IMR-90 (cell line): Measurements from ENCODE around the gene AKAP13. TPM values are rescaled to one million over a fixed set of nuclear protein-coding genes. Genes with fewer than 3 reads are reported as not detected.

Source experiments
- ATAC-seq: fragments of 200-7000 bp; cut with Tn5 transposase; 2 replicates; pipeline ENCODE4 v1.9.1; 2020; ENCODE audit warnings: low read depth, mild to moderate bottlenecking, moderate library complexity
- BruUV-seq: library from RNA; stranded (reverse); fragments of 400-500 nt; replicated peaks from 2 replicates; lab custom pipeline; 2021; lab: Mats Ljungman, UMichigan
- CTCF ChIA-PET: fragments of 300-600 bp; formaldehyde crosslinking; extraction: SDS; loops from one replicate; lab custom pipeline; 2021; ENCODE audit warnings: antibody characterized with exemption; lab: Yijun Ruan, JAX
- POLR2A ChIA-PET: fragments of 300-600 bp; sonication (Branson Sonifier 250); formaldehyde crosslinking; loops from one replicate; lab custom pipeline; 2022; ENCODE audit warnings: antibody characterized with exemption; ENCODE audit not compliant: unreplicated experiment; lab: Charles Lee
- DNase-seq: peaks from one replicate; pipeline ENCODE4 v3.0.0; 2013
- H2AFZ ChIP-seq: replicated peaks from 2 replicates; pipeline ENCODE3; 2013; ENCODE audit warnings: low read length, mild to moderate bottlenecking; ENCODE audit not compliant: poor library complexity
- H2AK5ac ChIP-seq: 2 replicates; pipeline ENCODE4 v1.6.1; 2013; ENCODE audit warnings: low read depth, low read length, inconsistent platforms
- H2AK9ac ChIP-seq: replicated peaks from 2 replicates; pipeline ENCODE3; 2013; ENCODE audit warnings: mild to moderate bottlenecking, low read depth, low read length, moderate library complexity; ENCODE audit not compliant: poor library complexity
- H2BK120ac ChIP-seq: 2 replicates; pipeline ENCODE4 v1.6.1; 2013; ENCODE audit warnings: low read depth, low read length, inconsistent platforms
- H2BK15ac ChIP-seq: 3 replicates; pipeline ENCODE4 v1.6.1; 2013; ENCODE audit warnings: low read depth, low read length, inconsistent platforms
- H2BK20ac ChIP-seq: 2 replicates; pipeline ENCODE4 v1.6.1; 2013; ENCODE audit warnings: low read depth, mild to moderate bottlenecking, inconsistent platforms, low read length, moderate library complexity
- H2BK5ac ChIP-seq: 2 replicates; pipeline ENCODE4 v1.6.1; 2013; ENCODE audit warnings: mild to moderate bottlenecking, low read depth, low read length, inconsistent platforms; ENCODE audit not compliant: poor library complexity, severe bottlenecking
- H3K14ac ChIP-seq: replicated peaks from 2 replicates; pipeline ENCODE4 v1.6.1; 2013; ENCODE audit warnings: low read depth, low read length, inconsistent platforms
- H3K18ac ChIP-seq: 2 replicates; pipeline ENCODE4 v1.6.1; 2013; ENCODE audit warnings: low read depth, low read length, control low read depth
- H3K23ac ChIP-seq: 2 replicates; pipeline ENCODE4 v1.6.1; 2013; ENCODE audit warnings: low read depth, low read length, inconsistent platforms
- H3K27ac ChIP-seq: 2 replicates; pipeline ENCODE4 v1.5.1; 2013; ENCODE audit warnings: mild to moderate bottlenecking, control low read depth, low read length; ENCODE audit not compliant: insufficient read depth
- H3K27me3 ChIP-seq: 2 replicates; pipeline ENCODE4 v1.6.1; 2013; ENCODE audit warnings: low read length; ENCODE audit not compliant: control insufficient read depth, insufficient read depth
- H3K36me3 ChIP-seq: 2 replicates; pipeline ENCODE4 v1.6.1; 2013; ENCODE audit warnings: low read length, mixed read lengths; ENCODE audit not compliant: control insufficient read depth, insufficient read depth
- H3K4ac ChIP-seq: 2 replicates; pipeline ENCODE4 v1.6.1; 2013; ENCODE audit warnings: low read depth, low read length, inconsistent platforms
- H3K4me1 ChIP-seq: 2 replicates; pipeline ENCODE4 v1.6.1; 2013; ENCODE audit warnings: low read length, mixed read lengths; ENCODE audit not compliant: control insufficient read depth, insufficient read depth
- H3K4me2 ChIP-seq: 2 replicates; pipeline ENCODE4 v1.6.1; 2013; ENCODE audit warnings: low read depth, mild to moderate bottlenecking, control low read depth, low read length, moderate library complexity
- H3K4me3 ChIP-seq: 2 replicates; pipeline ENCODE4 v1.5.1; 2013; ENCODE audit warnings: low read depth, mild to moderate bottlenecking, control low read depth, low read length, moderate library complexity; ENCODE audit not compliant: insufficient read depth
- H3K56ac ChIP-seq: 2 replicates; pipeline ENCODE4 v1.6.1; 2013; ENCODE audit warnings: low read length, inconsistent platforms; ENCODE audit not compliant: insufficient read depth; ENCODE audit errors: extremely low read depth
- H3K79me1 ChIP-seq, 2 experiments: 2 replicates each; pipeline ENCODE4 v1.6.1; 2013; ENCODE audit warnings: low read length in 2 of 2, inconsistent platforms in 1 of 2, low read depth in 1 of 2
- H3K9ac ChIP-seq: 2 replicates; pipeline ENCODE4 v1.6.1; 2013; ENCODE audit warnings: low read depth, low read length, control low read depth
- H3K9me1 ChIP-seq: 2 replicates; pipeline ENCODE4 v1.6.1; 2013; ENCODE audit warnings: low read length, inconsistent platforms; ENCODE audit not compliant: insufficient read depth
- H3K9me3 ChIP-seq: 2 replicates; pipeline ENCODE4 v1.6.1; 2013; ENCODE audit warnings: low read length; ENCODE audit not compliant: control insufficient read depth, insufficient read depth
- H4K20me1 ChIP-seq: 2 replicates; pipeline ENCODE4 v1.6.1; 2013; ENCODE audit warnings: low read length, inconsistent platforms; ENCODE audit not compliant: insufficient read depth
- H4K5ac ChIP-seq: 2 replicates; pipeline ENCODE4 v1.6.1; 2013; ENCODE audit warnings: mild to moderate bottlenecking, low read depth, low read length, control low read depth
- H4K8ac ChIP-seq, 2 experiments: 2 replicates each; pipeline ENCODE4 v1.6.1; 2013; ENCODE audit warnings: low read depth in 2 of 2, low read length in 2 of 2, control low read depth in 1 of 2, inconsistent platforms in 1 of 2
- H4K91ac ChIP-seq: 2 replicates; pipeline ENCODE4 v1.6.1; 2013; ENCODE audit warnings: low read depth, low read length, inconsistent platforms; ENCODE audit not compliant: insufficient read depth
- BHLHE40 ChIP-seq: fragments of 150-350 bp; IDR thresholded peaks from 2 replicates; pipeline ENCODE4 v1.6.1; 2016; ENCODE audit warnings: mild to moderate bottlenecking, low read depth, low read length
- CEBPB ChIP-seq: IDR thresholded peaks from 2 replicates; pipeline ENCODE4 v1.6.1; 2012; ENCODE audit warnings: low read depth, low read length, improper control_type of control experiment
- CHD1 ChIP-seq: IDR thresholded peaks from 2 replicates; pipeline ENCODE4 v1.6.1; 2012; ENCODE audit warnings: low read depth, low read length, improper control_type of control experiment
- POLR2A ChIP-seq: IDR thresholded peaks from 2 replicates; pipeline ENCODE4 v1.6.1; 2012; ENCODE audit warnings: mild to moderate bottlenecking, low read depth, low read length
- RAD21 ChIP-seq: IDR thresholded peaks from 2 replicates; pipeline ENCODE4 v1.6.1; 2012; ENCODE audit warnings: low read length, improper control_type of control experiment
- RCOR1 ChIP-seq: IDR thresholded peaks from 2 replicates; pipeline ENCODE4 v1.6.1; 2012; ENCODE audit warnings: mild to moderate bottlenecking, low read length, improper control_type of control experiment; ENCODE audit not compliant: insufficient replicate concordance
- WGBS, 2 experiments: methylation state at CpG; one replicate each; pipeline versions ENCODE4 v1.1.5 to v1.1.7; 2013; ENCODE audit warnings: missing lambda C conversion rate in 2 of 2; ENCODE audit not compliant: insufficient read length in 1 of 2; ENCODE audit errors: extremely low coverage in 2 of 2; 5-methylcytosine and 5-hydroxymethylcytosine counted together
- dilution Hi-C: fragments of 300-500 bp; cut with HindIII; formaldehyde crosslinking; loops from one replicate; pipeline ENCODE4 v1.14.3; 2018; ENCODE audit warnings: low sequenced_read_pairs; ENCODE audit not compliant: unreplicated experiment
- in situ Hi-C: fragments of 300-500 bp; cut with MboI; formaldehyde crosslinking; loops from 3 replicates; pipeline ENCODE4 v1.14.3; 2019; ENCODE audit warnings: low sequenced_read_pairs, inconsistent platforms, mixed read lengths
- intact Hi-C: fragments of 100-400 bp; cut with micrococcal nuclease; formaldehyde crosslinking; loops from 2 replicates; pipeline ENCODE4 v1.10.0; 2022
- polyA plus RNA-seq, 3 experiments: library from polyadenylated mRNA; depleted of rRNA; stranded (reverse); fragments of >200 nt; gene quantifications; 2 replicates each; pipeline ENCODE4 v1.2.3, GENCODE V29; 2012; ENCODE audit warnings: low replicate concordance in 1 of 3
- total RNA-seq: library from RNA; depleted of rRNA; stranded (reverse); fragments of >200 nt; gene quantifications from 2 replicates; pipeline ENCODE4 v1.2.3, GENCODE V29; 2012
- TF ChIP-seq, protein P1 (sequence below): conservative IDR thresholded peaks from 2 replicates; pipeline ENCODE4 v1.5.1; 2012; ENCODE audit warnings: mild to moderate bottlenecking, low read depth, low read length, improper control_type of control experiment

The AKAP13 gene
- total and polyA plus RNA-seq, 2 of the 4 experiments (the other 2 are of a cell fraction), result 10.4 to 46.4 TPM

DNA sequence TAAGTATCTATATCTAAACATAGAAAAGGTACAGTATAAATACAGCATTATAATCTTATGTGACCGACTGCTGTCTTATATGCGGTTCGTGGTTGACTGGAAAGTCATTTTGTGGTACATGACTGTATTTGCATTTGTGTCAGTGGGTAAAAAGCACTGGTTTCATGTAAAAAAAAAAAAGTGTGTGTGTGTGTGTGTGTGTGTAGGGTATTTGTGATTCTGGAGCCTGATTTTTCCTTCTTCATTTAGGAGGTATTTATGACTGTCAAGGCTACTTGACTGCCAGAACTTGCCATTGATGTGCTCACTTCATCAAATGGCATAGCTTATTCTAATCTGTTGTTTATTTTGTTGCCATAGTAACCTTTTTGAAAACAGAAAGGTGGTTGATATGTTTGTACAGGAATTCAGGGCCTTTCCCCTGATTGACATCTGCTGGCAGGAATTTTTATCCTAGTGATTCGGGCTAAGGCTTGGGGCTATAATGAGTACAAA lies 63.2 kb downstream of the AKAP13 start:
- H2AK5ac ChIP-seq, result no peak overlapping the region
- H3K36me3 ChIP-seq, result no peaks in the 10 kb centered on the region
- no peak overlapping the region for H3K56ac ChIP-seq
- H3K4me2 ChIP-seq, result no peak overlapping the region
- no peak overlapping the region for H2AFZ ChIP-seq
- DNase-seq (peak; percentile 33), ATAC-seq (no peak)
- H3K27me3 ChIP-seq, result no peaks in the 10 kb centered on the region
- ChIA-PET POLR2A (no interaction called here), CTCF (no interaction called here)
- H3K18ac ChIP-seq, result no peak overlapping the region
- H3K4me3 ChIP-seq, result no peak overlapping the region
- peaks cover 26 to 57% of the 10 kb centered on the region in 2 experiments for H3K79me1 ChIP-seq
- H3K9me3 ChIP-seq, result no peaks in the 10 kb centered on the region
- H2BK20ac ChIP-seq, result no peak overlapping the region
- H4K5ac ChIP-seq, result no peak overlapping the region
- BruUV-seq, result no TSS peak
- no CpG with 5 or more reads among the region's 4 CpGs for WGBS, 2 experiments
- H3K9me1 ChIP-seq, result no peaks in the 10 kb centered on the region; the same call in 1 of the 2 replicates
- H4K20me1 ChIP-seq, result peaks cover 13% of the 10 kb centered on the region; the same call in 1 of the 2 replicates
- no peak overlapping the region for H2BK5ac ChIP-seq
- in situ Hi-C loops (no loop called here), intact Hi-C loops (no loop called here), dilution Hi-C loops (no loop called here)
- peaks cover 2% of the 10 kb centered on the region; the same call in 1 of the 2 replicates for H3K4me1 ChIP-seq
- no peak for TF ChIP-seq CEBPB
- TF ChIP-seq POLR2A, result no peak
- no peak for TF ChIP-seq RCOR1
- no peak for TF ChIP-seq CHD1
- no peak for TF ChIP-seq RAD21
- no peak for TF ChIP-seq BHLHE40
- TF ChIP-seq, protein P1, sequence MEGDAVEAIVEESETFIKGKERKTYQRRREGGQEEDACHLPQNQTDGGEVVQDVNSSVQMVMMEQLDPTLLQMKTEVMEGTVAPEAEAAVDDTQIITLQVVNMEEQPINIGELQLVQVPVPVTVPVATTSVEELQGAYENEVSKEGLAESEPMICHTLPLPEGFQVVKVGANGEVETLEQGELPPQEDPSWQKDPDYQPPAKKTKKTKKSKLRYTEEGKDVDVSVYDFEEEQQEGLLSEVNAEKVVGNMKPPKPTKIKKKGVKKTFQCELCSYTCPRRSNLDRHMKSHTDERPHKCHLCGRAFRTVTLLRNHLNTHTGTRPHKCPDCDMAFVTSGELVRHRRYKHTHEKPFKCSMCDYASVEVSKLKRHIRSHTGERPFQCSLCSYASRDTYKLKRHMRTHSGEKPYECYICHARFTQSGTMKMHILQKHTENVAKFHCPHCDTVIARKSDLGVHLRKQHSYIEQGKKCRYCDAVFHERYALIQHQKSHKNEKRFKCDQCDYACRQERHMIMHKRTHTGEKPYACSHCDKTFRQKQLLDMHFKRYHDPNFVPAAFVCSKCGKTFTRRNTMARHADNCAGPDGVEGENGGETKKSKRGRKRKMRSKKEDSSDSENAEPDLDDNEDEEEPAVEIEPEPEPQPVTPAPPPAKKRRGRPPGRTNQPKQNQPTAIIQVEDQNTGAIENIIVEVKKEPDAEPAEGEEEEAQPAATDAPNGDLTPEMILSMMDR, result 0 out of 2 replicates have a peak, but pooled peaks have one; percentile 1
- H2AK9ac ChIP-seq, result no peak overlapping the region
- H3K4ac ChIP-seq, result no peak overlapping the region
- no peak overlapping the region for H2BK15ac ChIP-seq
- no peak overlapping the region for H4K8ac ChIP-seq
- H3K27ac ChIP-seq, result no peak overlapping the region
- no peak overlapping the region for H3K9ac ChIP-seq
- H3K23ac ChIP-seq, result no peak overlapping the region
- H3K14ac ChIP-seq, result no peak overlapping the region
- no peak overlapping the region for H4K91ac ChIP-seq
- no peak overlapping the region for H2BK120ac ChIP-seq
